ENCODE measurements around the gene SLC12A7.

The SLC12A7 gene

DNA sequence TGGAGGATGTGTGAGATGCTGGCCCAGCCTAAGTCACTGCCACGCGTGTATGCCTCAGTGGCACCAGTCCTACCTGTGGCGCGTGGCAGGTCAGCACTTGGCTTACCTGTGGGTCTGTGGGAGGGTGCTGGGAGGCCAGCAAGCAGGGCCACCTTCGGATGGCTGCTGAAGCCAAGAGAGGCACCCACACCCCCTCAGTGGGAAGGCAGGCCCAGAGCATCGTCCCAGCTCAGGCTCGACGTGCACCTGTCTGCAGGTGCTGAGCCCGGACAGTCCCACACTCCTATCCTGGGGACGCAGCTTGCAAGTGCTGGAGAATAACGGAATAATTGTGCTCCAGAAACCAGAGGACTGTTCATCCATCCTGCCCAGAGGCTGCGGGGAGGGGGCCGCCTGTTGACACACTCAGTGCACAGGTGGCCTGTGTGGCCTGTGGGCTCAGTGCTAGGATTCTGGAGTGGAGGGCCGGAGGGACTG lies 79.3 kb downstream of the SLC12A7 start:
- no peak for TF ChIP-seq CTCF (IDR thresholded peaks at IDR 0.05)
- no peak overlapping the region for H3K4me3 ChIP-seq
- no peak overlapping the region for H3K27ac ChIP-seq
- intact Hi-C loops (cut with DNase I; ENCODE audit: low total_unique reads), result no loop called here
- no peaks in the 10 kb centered on the region for H3K36me3 ChIP-seq
- peaks cover 0 to 63% of the 10 kb centered on the region in 2 donors for H3K27me3 ChIP-seq
- no peaks in the 10 kb centered on the region for H3K4me1 ChIP-seq
- DNase-seq, result no peak
- no peaks in the 10 kb centered on the region for H3K9me3 ChIP-seq

DNA sequence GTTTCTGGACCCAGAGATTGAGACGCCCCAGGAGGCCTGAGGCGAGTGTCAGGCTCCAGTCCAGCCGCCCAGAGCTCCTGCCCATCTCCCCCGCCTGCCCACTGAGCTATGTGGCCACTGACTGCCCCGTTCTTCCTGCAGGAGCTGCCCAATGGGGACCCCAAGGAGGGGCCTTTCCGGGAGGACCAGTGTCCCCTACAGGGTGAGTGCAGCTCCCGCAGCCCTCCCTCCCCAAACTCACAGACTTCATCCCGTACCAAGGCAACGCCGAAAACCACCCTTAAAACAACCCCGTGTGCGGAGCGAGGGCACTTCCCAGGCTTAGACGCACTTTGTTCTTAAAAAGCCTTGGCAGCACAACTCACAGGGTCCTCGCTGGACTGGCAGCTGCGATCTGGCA lies 79.9 kb downstream of the SLC12A7 start:
- TF ChIP-seq CTCF (IDR thresholded peaks at IDR 0.05), result no peak
- Histone ChIP-seq H3K9me3 (no peaks in the 10 kb centered on the region), H3K36me3 (no peaks in the 10 kb centered on the region), H3K27me3 (peaks cover 0 to 69% of the 10 kb centered on the region in 2 donors), H3K4me1 (no peaks in the 10 kb centered on the region), H3K4me3 (no peak overlapping the region), H3K27ac (no peak overlapping the region)
- intact Hi-C loops (cut with DNase I; ENCODE audit: low total_unique reads), result no loop called here
- no peak for DNase-seq

GRCh38 chr5:1031306-1031959 lies 80.4 kb downstream of the SLC12A7 start:
- Histone ChIP-seq H3K27me3 (peaks cover 0 to 75% of the 10 kb centered on the region in 2 donors), H3K4me3 (no peak overlapping the region), H3K27ac (no peak overlapping the region), H3K36me3 (no peaks in the 10 kb centered on the region), H3K4me1 (no peaks in the 10 kb centered on the region), H3K9me3 (no peaks in the 10 kb centered on the region)
- no peak for TF ChIP-seq CTCF (IDR thresholded peaks at IDR 0.05)
- intact Hi-C loops (cut with DNase I; ENCODE audit: low total_unique reads), result no loop called here
- DNase-seq, result no peak

- H3K27me3 ChIP-seq, result peaks cover 0 to 77% of the 10 kb centered on the region in 2 donors
- no peak overlapping the region for H3K27ac ChIP-seq
- H3K9me3 ChIP-seq, result no peaks in the 10 kb centered on the region
- intact Hi-C loops (cut with DNase I; ENCODE audit: low total_unique reads), result no loop called here
- DNase-seq, result no peak
- no peak for TF ChIP-seq CTCF (IDR thresholded peaks at IDR 0.05)
- no peaks in the 10 kb centered on the region for H3K36me3 ChIP-seq
- H3K4me1 ChIP-seq, result no peaks in the 10 kb centered on the region
- no peak overlapping the region for H3K4me3 ChIP-seq
Observed at GRCh38 chr5:1030801-1031271, 81.0 kb downstream of the SLC12A7 start.

- Histone ChIP-seq H3K27me3 (peaks cover 0 to 77% of the 10 kb centered on the region in 2 donors), H3K36me3 (no peaks in the 10 kb centered on the region), H3K9me3 (no peaks in the 10 kb centered on the region), H3K4me1 (no peaks in the 10 kb centered on the region), H3K27ac (no peak overlapping the region), H3K4me3 (no peak overlapping the region)
- no peak for TF ChIP-seq CTCF (IDR thresholded peaks at IDR 0.05)
- no peak for DNase-seq
- intact Hi-C loops (cut with DNase I; ENCODE audit: low total_unique reads), result no loop called here
Observed at GRCh38 chr5:1029945-1030625, 81.8 kb downstream of the SLC12A7 start.
